ENCODE data around the gene PDZK1IP1.

PDZK1IP1 gene

DNA sequence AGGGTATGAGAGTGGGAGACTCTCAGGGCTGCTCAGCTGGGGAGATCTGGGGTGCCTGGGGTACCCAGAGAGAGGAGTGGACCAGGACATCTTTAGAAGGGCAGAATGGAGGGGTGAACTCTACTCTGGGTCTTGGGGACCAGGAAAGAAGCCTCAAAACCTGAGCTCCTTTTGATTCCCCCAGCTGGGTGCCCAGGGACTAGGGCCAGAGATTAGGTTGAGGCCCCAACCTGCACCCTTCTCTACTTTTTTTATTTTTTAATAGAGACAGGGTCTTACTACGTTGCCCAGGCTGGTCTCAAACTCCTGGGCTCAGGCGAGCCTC is 1.9 kb downstream of the PDZK1IP1 start:
- TF ChIP-seq, protein P1, sequence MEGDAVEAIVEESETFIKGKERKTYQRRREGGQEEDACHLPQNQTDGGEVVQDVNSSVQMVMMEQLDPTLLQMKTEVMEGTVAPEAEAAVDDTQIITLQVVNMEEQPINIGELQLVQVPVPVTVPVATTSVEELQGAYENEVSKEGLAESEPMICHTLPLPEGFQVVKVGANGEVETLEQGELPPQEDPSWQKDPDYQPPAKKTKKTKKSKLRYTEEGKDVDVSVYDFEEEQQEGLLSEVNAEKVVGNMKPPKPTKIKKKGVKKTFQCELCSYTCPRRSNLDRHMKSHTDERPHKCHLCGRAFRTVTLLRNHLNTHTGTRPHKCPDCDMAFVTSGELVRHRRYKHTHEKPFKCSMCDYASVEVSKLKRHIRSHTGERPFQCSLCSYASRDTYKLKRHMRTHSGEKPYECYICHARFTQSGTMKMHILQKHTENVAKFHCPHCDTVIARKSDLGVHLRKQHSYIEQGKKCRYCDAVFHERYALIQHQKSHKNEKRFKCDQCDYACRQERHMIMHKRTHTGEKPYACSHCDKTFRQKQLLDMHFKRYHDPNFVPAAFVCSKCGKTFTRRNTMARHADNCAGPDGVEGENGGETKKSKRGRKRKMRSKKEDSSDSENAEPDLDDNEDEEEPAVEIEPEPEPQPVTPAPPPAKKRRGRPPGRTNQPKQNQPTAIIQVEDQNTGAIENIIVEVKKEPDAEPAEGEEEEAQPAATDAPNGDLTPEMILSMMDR (IDR thresholded peaks at IDR 0.05; ENCODE audit: insufficient read depth, missing control alignments) = no peak
- DNase-seq (ENCODE audit: insufficient read length, low spot score) (no peak), FAIRE-seq (no peak)

GRCh38 chr1:47187231-47187925 is 2.5 kb downstream of the PDZK1IP1 start:
- TF ChIP-seq, protein P1 (IDR thresholded peaks at IDR 0.05; ENCODE audit: insufficient read depth, missing control alignments) = no peak
- DNase-seq (ENCODE audit: insufficient read length, low spot score) (no peak), FAIRE-seq (no peak)

GRCh38 chr1:47186267-47187185 is 3.3 kb downstream of the PDZK1IP1 start:
- TF ChIP-seq, protein P1 (IDR thresholded peaks at IDR 0.05; ENCODE audit: insufficient read depth, missing control alignments) = no peak
- no peak for DNase-seq (ENCODE audit: insufficient read length, low spot score)
- no peak for FAIRE-seq

DNA sequence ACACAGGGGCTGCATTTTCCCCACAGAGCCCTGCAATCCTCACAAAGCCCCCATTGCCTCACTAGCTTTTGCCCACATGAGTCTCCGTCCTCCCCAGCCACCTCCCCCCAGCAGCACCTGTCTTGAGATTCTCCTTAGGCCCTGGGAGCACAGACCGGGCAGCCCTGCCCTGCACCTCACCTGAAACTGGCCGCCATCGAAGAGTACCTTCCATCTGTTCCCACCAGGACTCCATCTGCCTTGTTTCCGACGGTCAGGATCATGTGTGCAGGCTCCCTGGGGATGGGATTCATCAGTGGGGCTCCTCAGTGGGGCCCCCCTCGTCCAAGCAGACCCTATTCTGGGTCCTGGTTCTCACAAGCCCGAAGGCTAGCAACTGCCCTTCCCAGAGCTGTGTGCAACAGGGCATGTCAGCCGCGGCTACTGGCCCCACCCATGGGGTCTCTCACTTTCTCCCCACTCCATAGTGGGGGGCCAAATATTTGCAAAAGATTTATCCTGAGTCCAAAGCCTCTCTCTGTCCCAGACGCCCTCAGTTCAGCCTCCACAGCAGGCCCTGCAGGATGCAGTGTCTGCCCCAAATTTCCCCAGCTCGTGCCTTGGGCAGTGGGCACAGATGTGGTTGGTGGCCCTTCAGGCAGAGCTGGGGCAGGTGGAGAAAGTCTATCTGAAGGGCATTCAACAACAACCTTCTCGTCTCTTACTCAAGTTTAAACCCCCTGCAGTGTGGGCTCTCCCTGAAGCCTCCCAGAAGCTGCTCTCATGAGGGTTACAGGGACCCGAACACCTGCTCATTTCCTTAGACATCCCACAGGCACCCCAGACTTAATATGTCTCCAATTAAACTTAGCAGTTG is 4.8 kb downstream of the PDZK1IP1 start:
- FAIRE-seq (no peak), DNase-seq (ENCODE audit: insufficient read length, low spot score) (no peak)
- TF ChIP-seq, protein P1 (IDR thresholded peaks at IDR 0.05; ENCODE audit: insufficient read depth, missing control alignments) = no peak

DNA sequence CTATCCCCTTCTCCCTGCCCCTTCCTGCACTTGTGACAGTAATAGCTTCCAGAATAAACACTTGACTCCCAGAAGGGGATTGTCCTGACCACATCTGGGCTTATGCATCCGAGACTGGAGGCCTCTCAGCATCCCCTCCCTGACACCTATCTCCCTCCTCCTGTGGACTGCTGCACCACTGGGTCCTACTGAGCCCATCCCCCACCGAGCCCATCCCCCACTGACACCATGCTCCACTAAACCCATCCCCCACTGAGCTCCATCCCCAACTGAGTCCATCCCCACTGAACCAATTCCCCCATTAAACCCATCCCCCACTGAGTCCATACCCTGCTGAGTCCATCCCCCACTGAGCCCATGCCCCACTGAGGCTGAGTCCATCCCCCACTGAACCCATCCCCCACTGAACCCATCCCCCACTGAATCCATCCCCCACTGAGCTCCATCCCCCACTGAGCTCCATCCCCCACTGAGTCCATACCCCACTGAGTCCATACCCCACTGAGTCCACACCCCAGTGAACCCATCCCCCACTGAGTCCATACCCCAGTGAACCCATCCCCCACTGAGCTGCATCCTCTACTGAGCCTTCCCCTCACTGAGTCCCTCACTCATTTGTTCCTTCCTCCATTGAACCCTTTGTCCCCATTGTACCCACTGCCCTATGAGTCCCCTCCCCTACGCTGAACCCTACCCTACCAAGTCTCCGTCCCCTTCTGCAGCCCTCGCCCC is 5.6 kb downstream of the PDZK1IP1 start:
- TF ChIP-seq, protein P1 (IDR thresholded peaks at IDR 0.05; ENCODE audit: insufficient read depth, missing control alignments) = no peak
- DNase-seq (ENCODE audit: insufficient read length, low spot score) (no peak), FAIRE-seq (no peak)

GRCh38 chr1:47183308-47184089 is 6.3 kb downstream of the PDZK1IP1 start:
- TF ChIP-seq, protein P1 (IDR thresholded peaks at IDR 0.05; ENCODE audit: insufficient read depth, missing control alignments) = no peak
- DNase-seq (ENCODE audit: insufficient read length, low spot score) (no peak), FAIRE-seq (no peak)

All from D721Med (cell line).